AG09309 (cell line): Measurements from ENCODE around the gene DDR2.
"Not testable (repeated sequence)": the region's sequence is repeated elsewhere in the genome, so short reads cannot be mapped to it uniquely, and the experiment has no call there.

Source experiments
- DNase-seq: peaks from one replicate; pipeline ENCODE4 v3.0.0-alpha.2; 2010; ENCODE audit warnings: low read depth
- H3K4me3 ChIP-seq: 2 replicates; pipeline ENCODE4 v1.5.1; 2011; ENCODE audit warnings: mild to moderate bottlenecking, low read depth, low read length, moderate library complexity; ENCODE audit not compliant: control insufficient read depth
- TF ChIP-seq, protein P1 (sequence below): IDR thresholded peaks from 2 replicates; pipeline ENCODE4 v1.5.1; 2011; ENCODE audit warnings: mild to moderate bottlenecking, low read depth, low read length, inconsistent platforms; ENCODE audit not compliant: insufficient read depth, control insufficient read depth; ENCODE audit errors: missing control alignments

DDR2 gene

GRCh38 chr1:162632217-162632666 is at the start of gene DDR2:
Gene DDR2 (plus strand): TSS chr1:162632464. CDS start chr1:162719064, 86,600 bp downstream.
- TF ChIP-seq, protein P1, sequence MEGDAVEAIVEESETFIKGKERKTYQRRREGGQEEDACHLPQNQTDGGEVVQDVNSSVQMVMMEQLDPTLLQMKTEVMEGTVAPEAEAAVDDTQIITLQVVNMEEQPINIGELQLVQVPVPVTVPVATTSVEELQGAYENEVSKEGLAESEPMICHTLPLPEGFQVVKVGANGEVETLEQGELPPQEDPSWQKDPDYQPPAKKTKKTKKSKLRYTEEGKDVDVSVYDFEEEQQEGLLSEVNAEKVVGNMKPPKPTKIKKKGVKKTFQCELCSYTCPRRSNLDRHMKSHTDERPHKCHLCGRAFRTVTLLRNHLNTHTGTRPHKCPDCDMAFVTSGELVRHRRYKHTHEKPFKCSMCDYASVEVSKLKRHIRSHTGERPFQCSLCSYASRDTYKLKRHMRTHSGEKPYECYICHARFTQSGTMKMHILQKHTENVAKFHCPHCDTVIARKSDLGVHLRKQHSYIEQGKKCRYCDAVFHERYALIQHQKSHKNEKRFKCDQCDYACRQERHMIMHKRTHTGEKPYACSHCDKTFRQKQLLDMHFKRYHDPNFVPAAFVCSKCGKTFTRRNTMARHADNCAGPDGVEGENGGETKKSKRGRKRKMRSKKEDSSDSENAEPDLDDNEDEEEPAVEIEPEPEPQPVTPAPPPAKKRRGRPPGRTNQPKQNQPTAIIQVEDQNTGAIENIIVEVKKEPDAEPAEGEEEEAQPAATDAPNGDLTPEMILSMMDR = no peak
- peak; percentile 93 for DNase-seq
- peak within 1 kb of the TSS; percentile 85 for H3K4me3 ChIP-seq

DNA sequence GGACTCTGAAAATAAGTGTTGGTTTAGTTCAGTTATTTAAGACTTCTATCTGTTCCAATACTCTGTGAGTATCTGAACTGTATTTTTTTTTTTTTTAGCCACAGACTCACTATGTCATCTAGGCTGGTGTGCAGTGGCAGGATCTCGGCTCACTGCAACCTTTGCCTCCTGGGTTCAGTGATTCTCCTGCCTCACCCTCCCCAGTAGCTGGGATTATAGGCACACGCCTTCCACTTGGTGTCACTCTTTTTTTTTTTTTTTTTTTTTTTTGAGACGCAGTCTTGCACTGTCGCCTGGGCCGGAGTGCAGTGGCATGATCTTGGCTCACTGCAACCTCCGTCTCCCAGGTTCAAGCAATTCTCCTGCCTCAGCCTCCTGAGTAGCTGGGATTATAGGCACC is 49.4 kb upstream of the DDR2 start:
- H3K4me3 ChIP-seq, DNase-seq: not testable (repeated sequence)

GRCh38 chr1:162585101-162585500 is 47.2 kb upstream of the DDR2 start:
- H3K4me3 ChIP-seq, DNase-seq: not testable (repeated sequence)

- no peak for DNase-seq
- no peak overlapping the region for H3K4me3 ChIP-seq
- TF ChIP-seq, protein P1 = no peak
Observed at GRCh38 chr1:162587347-162587746, 44.9 kb upstream of the DDR2 start.

DNA sequence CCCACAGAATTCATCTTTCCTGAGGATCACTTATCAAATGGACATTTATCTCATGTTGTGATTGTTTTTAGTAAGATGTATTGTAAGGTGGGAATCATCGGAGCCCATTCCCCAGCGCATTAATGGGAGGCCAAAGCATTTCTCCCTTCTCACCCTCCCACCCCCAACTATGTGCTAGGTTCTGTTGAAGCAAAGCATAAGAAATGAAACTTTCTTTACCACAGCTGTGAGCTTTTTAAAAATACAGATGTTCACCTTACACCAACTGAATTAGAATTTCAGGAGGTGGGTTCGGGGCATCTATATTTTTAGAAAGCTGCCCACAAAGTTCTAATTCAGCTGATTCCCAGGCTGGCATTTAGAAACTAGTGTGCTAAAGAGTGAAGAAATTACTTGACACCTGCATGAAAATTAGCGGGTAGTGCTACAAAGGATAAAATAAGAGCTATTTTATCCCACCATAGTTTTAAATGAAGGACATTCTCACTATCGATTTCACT is 44.5 kb upstream of the DDR2 start:
- TF ChIP-seq, protein P1 = no peak
- DNase-seq = no peak
- no peak overlapping the region for H3K4me3 ChIP-seq

DNA sequence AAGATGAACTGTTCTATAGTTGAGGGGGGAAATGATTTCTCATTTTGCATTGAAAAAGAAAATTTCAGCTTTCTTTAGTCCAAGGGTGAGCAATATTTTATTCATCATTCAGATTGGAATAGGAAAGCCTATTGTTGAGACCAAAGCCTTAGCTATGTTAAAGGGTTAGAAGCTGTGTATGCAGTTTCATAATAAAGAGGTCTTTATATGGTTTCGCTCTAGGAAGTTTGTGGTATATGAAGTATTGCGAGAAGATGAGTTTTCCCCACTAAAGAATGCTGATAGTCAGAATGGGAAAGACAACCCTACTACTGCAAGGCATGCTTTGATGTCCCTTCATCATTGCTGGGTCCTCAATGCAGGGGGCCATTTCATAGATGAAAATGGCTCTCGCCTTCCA is 42.2 kb upstream of the DDR2 start:
- no peak for DNase-seq
- TF ChIP-seq, protein P1 = no peak
- no peak overlapping the region for H3K4me3 ChIP-seq

DNA sequence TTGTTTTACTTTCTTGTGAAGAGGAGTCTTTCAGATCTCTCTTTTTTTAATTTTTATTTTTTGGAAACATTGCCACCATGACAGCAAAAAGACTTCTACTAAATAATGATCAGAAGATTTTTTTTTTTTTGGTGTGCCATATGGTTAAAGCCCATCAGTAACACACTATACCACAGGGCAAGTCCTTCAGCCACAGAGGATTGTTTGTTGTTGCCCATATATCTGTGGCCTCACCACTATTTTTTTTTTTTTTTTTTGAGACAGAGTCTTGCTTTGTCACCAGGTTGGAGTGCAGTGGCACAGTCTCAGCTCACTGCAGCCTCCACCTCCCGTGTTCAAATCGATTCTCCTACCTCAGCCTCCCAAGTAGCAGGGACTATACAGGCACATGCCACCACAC is 41.6 kb upstream of the DDR2 start:
- TF ChIP-seq, protein P1 = no peak
- no peak for DNase-seq

DNA sequence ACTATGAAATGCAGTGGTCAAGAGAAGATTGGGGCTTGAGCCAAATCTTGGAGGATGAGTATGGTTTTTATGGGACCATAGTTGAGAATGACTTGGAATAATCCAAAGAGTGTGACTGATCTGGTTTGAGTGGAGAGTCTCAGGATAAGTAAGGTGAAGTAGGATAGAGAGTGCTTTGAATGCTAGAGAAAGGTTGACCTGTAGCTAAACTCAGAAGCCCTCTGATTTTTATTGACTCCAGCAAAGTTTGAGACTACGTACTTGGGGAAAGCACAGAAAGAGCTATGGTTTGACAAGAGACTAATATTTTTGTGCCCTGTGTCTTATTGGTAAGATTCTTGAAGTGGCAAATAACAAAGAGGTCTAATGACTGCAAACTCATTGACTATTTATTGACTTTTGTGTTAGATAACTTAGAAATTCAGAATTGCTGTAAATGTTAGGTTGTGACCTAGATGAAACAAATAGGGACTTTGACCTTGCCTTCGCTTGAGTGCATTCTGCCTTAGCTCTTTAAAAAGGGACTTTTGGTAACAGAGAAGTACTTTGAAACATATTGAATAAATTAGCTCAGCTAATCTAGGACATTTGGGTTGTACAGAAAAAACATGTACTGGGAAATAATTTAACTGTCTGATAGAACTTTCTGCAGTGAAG is 35.6 kb upstream of the DDR2 start:
- DNase-seq = no peak
- TF ChIP-seq, protein P1 = no peak
- no peak overlapping the region for H3K4me3 ChIP-seq

More for the DNA sequence above, 41.6 kb upstream of the DDR2 start:
- H3K4me3 ChIP-seq = no peak overlapping the region
